Stimulated activated CD8-positive, alpha-beta memory T cell treated with anti-CD3 and anti-CD28 coated beads, Interleukin-15, amount 100 ng/mL, for 4 hours (primary cell): ENCODE data around the gene TMPRSS4.

ENCODE experiments used
- DNase-seq, 2 donors: peaks; one replicate each; pipeline ENCODE4 v3.0.0-alpha.2; 2020; ENCODE audit warnings: low read depth in 2 of 2

TMPRSS4 gene

GRCh38 chr11:118105657-118106305 lies 28.9 kb downstream of the TMPRSS4 start:
- no peak for DNase-seq

- DNase-seq: no peak
These were observed 30.0 kb downstream of the TMPRSS4 start for GRCh38 chr11:118106789-118107335.

- no peak for DNase-seq
These were observed 31.6 kb downstream of the TMPRSS4 start for GRCh38 chr11:118108513-118108912.

GRCh38 chr11:118109231-118109630 lies 32.4 kb downstream of the TMPRSS4 start:
- no peak for DNase-seq

- DNase-seq: no peak
These were observed 34.3 kb downstream of the TMPRSS4 start for GRCh38 chr11:118111019-118111743.

GRCh38 chr11:118111744-118112035 lies 34.8 kb downstream of the TMPRSS4 start:
- no peak for DNase-seq

- DNase-seq: no peak
These were observed 36.0 kb downstream of the TMPRSS4 start for GRCh38 chr11:118112711-118113430.

GRCh38 chr11:118114266-118114665 lies 37.4 kb downstream of the TMPRSS4 start:
- no peak for DNase-seq

- DNase-seq: no peak
These were observed 38.2 kb downstream of the TMPRSS4 start for GRCh38 chr11:118115048-118115447.

- DNase-seq: peak in 1 of 2 donors; percentile 4
These were observed 41.1 kb downstream of the TMPRSS4 start for GRCh38 chr11:118117790-118118601.

- DNase-seq: no peak
These were observed 43.9 kb downstream of the TMPRSS4 start for GRCh38 chr11:118120793-118121192.

GRCh38 chr11:118124929-118125535 lies 48.2 kb downstream of the TMPRSS4 start:
- no peak for DNase-seq

- no peak for DNase-seq
These were observed 49.4 kb downstream of the TMPRSS4 start for GRCh38 chr11:118126082-118126838.

GRCh38 chr11:118128310-118128709 lies 51.4 kb downstream of the TMPRSS4 start:
- no peak for DNase-seq

- no peak for DNase-seq
These were observed 52.0 kb downstream of the TMPRSS4 start for GRCh38 chr11:118128721-118129470.

GRCh38 chr11:118129471-118130172 lies 52.7 kb downstream of the TMPRSS4 start:
- no peak for DNase-seq

- DNase-seq: no peak
These were observed 55.7 kb downstream of the TMPRSS4 start for GRCh38 chr11:118132385-118133151.

- no peak for DNase-seq
These were observed 56.9 kb downstream of the TMPRSS4 start for GRCh38 chr11:118133816-118134215.
